K562 (cell line): ENCODE measurements around the gene ANO7. TPM values are rescaled to one million over a fixed set of nuclear protein-coding genes. Genes with fewer than 3 reads are reported as not detected.
A peak's percentile ranks its signal among the peaks of the same experiment; 100 is the strongest.

Experiments used
- BHLHE40 ChIP-seq: IDR thresholded peaks from 2 replicates; pipeline ENCODE4 v1.6.1; 2011; ENCODE audit warnings: low read length, improper control_type of control experiment
- CBFA2T2 ChIP-seq: fragments of 450-650 bp; conservative IDR thresholded peaks from 2 replicates; pipeline ENCODE4 v1.6.1; 2017; ENCODE audit warnings: mild to moderate bottlenecking
- CREB1 ChIP-seq, 2 experiments: sonication (generic) in 1 of 2; formaldehyde crosslinking in 1 of 2; IDR thresholded peaks; 2 replicates each; pipeline versions ENCODE4 v1.6.1 to v1.8.0; 2012 to 2022; ENCODE audit warnings: inconsistent platforms in 1 of 2, mild to moderate bottlenecking in 1 of 2, missing genetic modification reagents in 1 of 2, moderate library complexity in 1 of 2
- FOXP1 ChIP-seq: sonication (generic); formaldehyde crosslinking; IDR thresholded peaks from 2 replicates; pipeline ENCODE4 v1.8.0; 2022; ENCODE audit warnings: mild to moderate bottlenecking, missing genetic modification reagents
- FUS ChIP-seq: fragments of 200-400 bp; formaldehyde crosslinking; optimal IDR thresholded peaks from 2 replicates; pipeline ENCODE3; 2017; ENCODE audit warnings: low read depth, low read length
- KHSRP ChIP-seq: fragments of 450-650 bp; IDR thresholded peaks from 2 replicates; pipeline ENCODE4 v1.6.1; 2017
- MAFG ChIP-seq: fragments of 450-650 bp; conservative IDR thresholded peaks from 2 replicates; pipeline ENCODE4 v1.6.1; 2016; ENCODE audit warnings: missing genetic modification characterization, missing compliant biosample characterization
- NFYB ChIP-seq: IDR thresholded peaks from 2 replicates; pipeline ENCODE4 v1.6.1; 2011; ENCODE audit warnings: mild to moderate bottlenecking, moderate library complexity; ENCODE audit not compliant: insufficient read length; ENCODE audit errors: extremely low read depth
- PRMT5 ChIP-seq: sonication (generic); formaldehyde crosslinking; IDR thresholded peaks from 2 replicates; pipeline ENCODE4 v1.5.0; 2020; ENCODE audit warnings: missing genetic modification reagents
- PYGO2 ChIP-seq: fragments of 450-650 bp; IDR thresholded peaks from 2 replicates; pipeline ENCODE4 v1.6.1; 2016; ENCODE audit warnings: mild to moderate bottlenecking, missing genetic modification characterization, moderate library complexity, missing compliant biosample characterization
- TAL1 ChIP-seq: fragments of 450-650 bp; IDR thresholded peaks from 2 replicates; pipeline ENCODE4 v1.6.1; 2016; ENCODE audit warnings: mild to moderate bottlenecking
- THRA ChIP-seq: fragments of 450-650 bp; IDR thresholded peaks from 2 replicates; pipeline ENCODE4 v1.6.1; 2017; ENCODE audit warnings: mild to moderate bottlenecking, moderate library complexity
- U2AF1 ChIP-seq: fragments of 200-400 bp; formaldehyde crosslinking; optimal IDR thresholded peaks from 2 replicates; pipeline ENCODE3; 2017; ENCODE audit warnings: mild to moderate bottlenecking, low read depth, low read length, moderate library complexity
- ZNF384 ChIP-seq: IDR thresholded peaks from 2 replicates; pipeline ENCODE4 v1.6.1; 2012; ENCODE audit warnings: low read depth, low read length, improper control_type of control experiment
- ZNF407 ChIP-seq: fragments of 450-650 bp; IDR thresholded peaks from 2 replicates; pipeline ENCODE4 v1.6.1; 2016; ENCODE audit warnings: low read depth
- ZNF449 ChIP-seq: fragments of 250-450 bp; sonication (Bioruptor Pico); IDR thresholded peaks from 2 replicates; pipeline ENCODE4 v1.8.0; 2022; ENCODE audit warnings: moderate library complexity, mild to moderate bottlenecking, inconsistent platforms
- ZNF764 ChIP-seq: fragments of 250-450 bp; sonication (Bioruptor Pico); IDR thresholded peaks from 2 replicates; pipeline ENCODE4 v1.4.0; 2020; ENCODE audit warnings: low read depth, mild to moderate bottlenecking, moderate library complexity
- ZNF79 ChIP-seq: fragments of 250-450 bp; sonication (Bioruptor Pico); IDR thresholded peaks from 2 replicates; pipeline ENCODE4 v1.4.0; 2020; ENCODE audit warnings: low read depth, mild to moderate bottlenecking, moderate library complexity
- polyA plus RNA-seq, 8 experiments: library from polyadenylated mRNA; depleted of rRNA in 4 of 8; stranded (reverse) in 5 of 8; unstranded in 3 of 8; fragments of >200 nt; fragmentation: Nextera tagmentation in 2 of 8; fragmentation: Illumina TruSeq in 1 of 8; extraction: Ambion mirVana in 2 of 8; extraction: Trizol in 1 of 8; gene quantifications; 2 replicates each; pipeline versions ENCODE4 v1.2.1 to v1.2.3, GENCODE V29; 2011 to 2014; ENCODE audit warnings: inconsistent platforms in 1 of 8, missing spikeins in 1 of 8
- total RNA-seq, 7 experiments: library from RNA; depleted of rRNA in 6 of 7; stranded (reverse); fragments of >200 nt in 6 of 7; fragmentation: Illumina TruSeq in 2 of 7; extraction: Trizol in 2 of 7; gene quantifications; 2 replicates each; pipeline versions ENCODE4 v1.2.1 to v1.2.3, GENCODE V29; 2011 to 2021; ENCODE audit warnings: low replicate concordance in 1 of 7

The ANO7 gene
- total and polyA plus RNA-seq, 9 of the 15 experiments (the other 6 are each of a cell fraction or from before 2014, with no cell fraction given): 0.28 to 5.1 (median 1.1) TPM

- TF ChIP-seq ZNF449 (CRISPR knock-in tag) (no peak), NFYB (peak; percentile 88), U2AF1 (no peak), KHSRP (no peak), THRA (no peak), FOXP1 (CRISPR knock-in tag) (no peak), CBFA2T2 (no peak), PRMT5 (CRISPR knock-in tag) (no peak), PYGO2 (tag) (no peak), ZNF407 (no peak), ZNF79 (no peak), CREB1 (IDR thresholded peaks at IDR 0.05) (peak; percentile 81), CREB1 (CRISPR knock-in tag; IDR thresholded peaks at IDR 0.05) (peak; percentile 81), FUS (no peak), BHLHE40 (no peak), ZNF384 (no peak), TAL1 (no peak), ZNF764 (CRISPR knock-in tag) (no peak), MAFG (tag) (no peak)
These were observed 38.4 kb upstream of the ANO7 start, which contains the start of gene PPP1R7 (continued) for GRCh38 chr2:241149925-241150659.
